SK-N-SH (cell line): Measurements from ENCODE around the gene CNPPD1.

Source experiments
- CHD2 ChIP-seq: fragments of 150-350 bp; IDR thresholded peaks from 2 replicates; pipeline ENCODE4 v1.6.1; 2018; ENCODE audit warnings: low read length; ENCODE audit not compliant: partially characterized antibody
- CTCF ChIP-seq: fragments of 200-600 bp; sonication (generic); IDR thresholded peaks from 2 replicates; pipeline ENCODE4 v1.6.1; 2017; ENCODE audit warnings: antibody characterized with exemption, mild to moderate bottlenecking, moderate library complexity
- EP300 ChIP-seq, 2 experiments: IDR thresholded peaks; 2 replicates each; pipeline versions ENCODE4 v1.4.0 to v1.6.1; 2012; ENCODE audit warnings: borderline replicate concordance in 1 of 2, low read depth in 1 of 2, low read length in 1 of 2
- EZH2phosphoT487 ChIP-seq: fragments of 200-600 bp; sonication (generic); IDR thresholded peaks from 2 replicates; pipeline ENCODE4 v1.6.1; 2017; ENCODE audit warnings: low read depth, mixed run types, mild to moderate bottlenecking, antibody characterized with exemption, moderate library complexity, borderline replicate concordance
- GABPA ChIP-seq: IDR thresholded peaks from 2 replicates; pipeline ENCODE4 v1.4.0; 2012; ENCODE audit warnings: low read depth, mild to moderate bottlenecking
- RAD21 ChIP-seq: IDR thresholded peaks from 2 replicates; pipeline ENCODE4 v1.6.1; 2012; ENCODE audit warnings: mild to moderate bottlenecking, low read length
- RFX5 ChIP-seq: IDR thresholded peaks from 2 replicates; pipeline ENCODE4 v1.6.1; 2012; ENCODE audit warnings: mild to moderate bottlenecking, improper control_type of control experiment, low read length
- TAF1 ChIP-seq: IDR thresholded peaks from 2 replicates; pipeline ENCODE4 v1.6.1; 2012; ENCODE audit warnings: low read depth, mild to moderate bottlenecking, low read length, moderate library complexity, borderline replicate concordance
- TF ChIP-seq, protein P1 (sequence below): fragments of 150-350 bp; IDR thresholded peaks from 2 replicates; pipeline ENCODE4 v1.6.1; 2016; ENCODE audit warnings: mild to moderate bottlenecking, low read depth, low read length
- TF ChIP-seq, protein P2 (sequence below): IDR thresholded peaks from 2 replicates; pipeline ENCODE4 v1.6.1; 2012; ENCODE audit warnings: mild to moderate bottlenecking, low read depth, low read length, moderate library complexity
- TF ChIP-seq, protein P3 (sequence below): IDR thresholded peaks from 2 replicates; pipeline ENCODE4; 2012

DNA sequence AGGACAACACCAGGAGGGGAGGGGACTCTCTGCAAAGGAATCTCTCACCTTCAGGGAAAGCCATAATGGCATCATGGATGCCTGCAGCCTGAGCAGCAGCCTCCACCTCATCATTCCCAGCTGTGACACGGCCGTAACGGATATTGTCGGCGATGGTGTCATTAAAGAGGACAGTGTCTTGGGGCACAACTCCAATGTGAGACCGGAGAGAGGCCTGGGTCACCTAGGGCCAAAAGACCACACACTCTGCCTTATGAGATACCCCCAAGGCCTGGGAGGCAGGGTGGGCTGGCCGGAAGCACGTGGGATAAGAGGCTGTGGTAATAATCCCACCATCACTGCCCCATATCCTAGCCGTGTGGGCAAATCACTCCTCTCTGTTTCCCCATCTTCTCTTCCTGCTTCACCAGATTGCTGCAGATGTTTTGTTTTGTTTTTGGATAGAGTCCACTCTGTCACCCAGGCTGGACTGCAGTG, 34.2 kb upstream of the CNPPD1 start:
- no peak for TF ChIP-seq RFX5
- no peak for TF ChIP-seq EP300 (IDR thresholded peaks at IDR 0.05; ENCODE audit: borderline replicate concordance in 1 of 2, low read depth in 1 of 2, low read length in 1 of 2)
- no peak for TF ChIP-seq GABPA
- TF ChIP-seq, protein P1, sequence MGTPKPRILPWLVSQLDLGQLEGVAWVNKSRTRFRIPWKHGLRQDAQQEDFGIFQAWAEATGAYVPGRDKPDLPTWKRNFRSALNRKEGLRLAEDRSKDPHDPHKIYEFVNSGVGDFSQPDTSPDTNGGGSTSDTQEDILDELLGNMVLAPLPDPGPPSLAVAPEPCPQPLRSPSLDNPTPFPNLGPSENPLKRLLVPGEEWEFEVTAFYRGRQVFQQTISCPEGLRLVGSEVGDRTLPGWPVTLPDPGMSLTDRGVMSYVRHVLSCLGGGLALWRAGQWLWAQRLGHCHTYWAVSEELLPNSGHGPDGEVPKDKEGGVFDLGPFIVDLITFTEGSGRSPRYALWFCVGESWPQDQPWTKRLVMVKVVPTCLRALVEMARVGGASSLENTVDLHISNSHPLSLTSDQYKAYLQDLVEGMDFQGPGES, result no peak
- TF ChIP-seq CTCF, result no peak
- TF ChIP-seq, protein P2, sequence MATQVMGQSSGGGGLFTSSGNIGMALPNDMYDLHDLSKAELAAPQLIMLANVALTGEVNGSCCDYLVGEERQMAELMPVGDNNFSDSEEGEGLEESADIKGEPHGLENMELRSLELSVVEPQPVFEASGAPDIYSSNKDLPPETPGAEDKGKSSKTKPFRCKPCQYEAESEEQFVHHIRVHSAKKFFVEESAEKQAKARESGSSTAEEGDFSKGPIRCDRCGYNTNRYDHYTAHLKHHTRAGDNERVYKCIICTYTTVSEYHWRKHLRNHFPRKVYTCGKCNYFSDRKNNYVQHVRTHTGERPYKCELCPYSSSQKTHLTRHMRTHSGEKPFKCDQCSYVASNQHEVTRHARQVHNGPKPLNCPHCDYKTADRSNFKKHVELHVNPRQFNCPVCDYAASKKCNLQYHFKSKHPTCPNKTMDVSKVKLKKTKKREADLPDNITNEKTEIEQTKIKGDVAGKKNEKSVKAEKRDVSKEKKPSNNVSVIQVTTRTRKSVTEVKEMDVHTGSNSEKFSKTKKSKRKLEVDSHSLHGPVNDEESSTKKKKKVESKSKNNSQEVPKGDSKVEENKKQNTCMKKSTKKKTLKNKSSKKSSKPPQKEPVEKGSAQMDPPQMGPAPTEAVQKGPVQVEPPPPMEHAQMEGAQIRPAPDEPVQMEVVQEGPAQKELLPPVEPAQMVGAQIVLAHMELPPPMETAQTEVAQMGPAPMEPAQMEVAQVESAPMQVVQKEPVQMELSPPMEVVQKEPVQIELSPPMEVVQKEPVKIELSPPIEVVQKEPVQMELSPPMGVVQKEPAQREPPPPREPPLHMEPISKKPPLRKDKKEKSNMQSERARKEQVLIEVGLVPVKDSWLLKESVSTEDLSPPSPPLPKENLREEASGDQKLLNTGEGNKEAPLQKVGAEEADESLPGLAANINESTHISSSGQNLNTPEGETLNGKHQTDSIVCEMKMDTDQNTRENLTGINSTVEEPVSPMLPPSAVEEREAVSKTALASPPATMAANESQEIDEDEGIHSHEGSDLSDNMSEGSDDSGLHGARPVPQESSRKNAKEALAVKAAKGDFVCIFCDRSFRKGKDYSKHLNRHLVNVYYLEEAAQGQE, result no peak
- no peak for TF ChIP-seq TAF1
- no peak for TF ChIP-seq RAD21
- TF ChIP-seq, protein P3, sequence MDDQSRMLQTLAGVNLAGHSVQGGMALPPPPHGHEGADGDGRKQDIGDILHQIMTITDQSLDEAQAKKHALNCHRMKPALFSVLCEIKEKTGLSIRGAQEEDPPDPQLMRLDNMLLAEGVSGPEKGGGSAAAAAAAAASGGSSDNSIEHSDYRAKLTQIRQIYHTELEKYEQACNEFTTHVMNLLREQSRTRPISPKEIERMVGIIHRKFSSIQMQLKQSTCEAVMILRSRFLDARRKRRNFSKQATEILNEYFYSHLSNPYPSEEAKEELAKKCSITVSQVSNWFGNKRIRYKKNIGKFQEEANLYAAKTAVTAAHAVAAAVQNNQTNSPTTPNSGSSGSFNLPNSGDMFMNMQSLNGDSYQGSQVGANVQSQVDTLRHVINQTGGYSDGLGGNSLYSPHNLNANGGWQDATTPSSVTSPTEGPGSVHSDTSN, result no peak
- no peak for TF ChIP-seq CHD2
- TF ChIP-seq EZH2phosphoT487, result no peak
